ENCODE measurements around the gene EPX.

The EPX gene

GRCh38 chr17:58229384-58229783 lies 36.9 kb downstream of the EPX start:
- no peak for TF ChIP-seq CTCF (conservative IDR thresholded peaks at IDR 0.05)
- H3K27ac ChIP-seq = no peak overlapping the region

- TF ChIP-seq CTCF (conservative IDR thresholded peaks at IDR 0.05) = no peak
- H3K27ac ChIP-seq = no peak overlapping the region
Measured at GRCh38 chr17:58229881-58230280, 37.4 kb downstream of the EPX start.

GRCh38 chr17:58231641-58232040 lies 39.1 kb downstream of the EPX start:
- H3K27ac ChIP-seq = no peak overlapping the region
- no peak for TF ChIP-seq CTCF (conservative IDR thresholded peaks at IDR 0.05)

- H3K27ac ChIP-seq = no peak overlapping the region
Measured at GRCh38 chr17:58232707-58233156, 40.2 kb downstream of the EPX start.

GRCh38 chr17:58233543-58233942 lies 41.0 kb downstream of the EPX start:
- TF ChIP-seq CTCF (conservative IDR thresholded peaks at IDR 0.05) = no peak

More at GRCh38 chr17:58232707-58233156, 40.2 kb downstream of the EPX start:
- TF ChIP-seq CTCF (conservative IDR thresholded peaks at IDR 0.05) = no peak

GRCh38 chr17:58234512-58234911 lies 42.0 kb downstream of the EPX start:
- no peak for TF ChIP-seq CTCF (conservative IDR thresholded peaks at IDR 0.05)
- H3K27ac ChIP-seq = no peak overlapping the region

More at GRCh38 chr17:58233543-58233942, 41.0 kb downstream of the EPX start:
- no peak overlapping the region for H3K27ac ChIP-seq

GRCh38 chr17:58235821-58236220 lies 43.3 kb downstream of the EPX start:
- no peak for TF ChIP-seq CTCF (conservative IDR thresholded peaks at IDR 0.05)
- H3K27ac ChIP-seq = no peak overlapping the region
